GM23338 (cell line): ENCODE data around the gene UBN2. TPM values are rescaled to one million over a fixed set of nuclear protein-coding genes. Genes with fewer than 3 reads are reported as not detected.

ENCODE experiments used
- ATAC-seq: fragments of 200-7000 bp; cut with Tn5 transposase; 3 replicates; pipeline ENCODE4 v1.9.1; 2020
- DNase-seq: peaks from one replicate; pipeline ENCODE4 v3.0.0-alpha.2; 2015; ENCODE audit warnings: low spot score
- H2AFZ ChIP-seq: fragments of 200-600 bp; sonication (generic); 2 replicates; pipeline ENCODE4 v1.8.0; 2016; ENCODE audit warnings: antibody characterized with exemption, mild to moderate bottlenecking, moderate library complexity
- H3F3A ChIP-seq: fragments of 200-600 bp; sonication (generic); replicated peaks from 2 replicates; pipeline ENCODE4 v1.8.0; 2017; ENCODE audit warnings: antibody characterized with exemption, mixed run types, low read depth
- H3K27ac ChIP-seq: fragments of 200-600 bp; sonication (generic); 2 replicates; pipeline ENCODE4 v1.6.1; 2016; ENCODE audit warnings: low read depth
- H3K27me3 ChIP-seq: fragments of 200-600 bp; sonication (generic); 2 replicates; pipeline ENCODE4 v1.8.0; 2016; ENCODE audit warnings: mild to moderate bottlenecking, mixed run types, moderate library complexity; ENCODE audit not compliant: insufficient read depth
- H3K36me3 ChIP-seq: fragments of 200-600 bp; sonication (generic); 2 replicates; pipeline ENCODE4 v1.8.0; 2016; ENCODE audit warnings: mild to moderate bottlenecking; ENCODE audit not compliant: insufficient read depth
- H3K4me1 ChIP-seq: fragments of 200-600 bp; sonication (generic); 2 replicates; pipeline ENCODE4 v1.8.0; 2016; ENCODE audit warnings: mild to moderate bottlenecking, moderate library complexity; ENCODE audit not compliant: insufficient read depth
- H3K4me2 ChIP-seq: fragments of 200-600 bp; sonication (generic); 2 replicates; pipeline ENCODE4 v1.7.1; 2017; ENCODE audit warnings: mixed run types
- H3K4me3 ChIP-seq: fragments of 200-600 bp; sonication (generic); 2 replicates; pipeline ENCODE4 v1.6.1; 2016; ENCODE audit warnings: mixed run types
- H3K79me2 ChIP-seq: fragments of 200-600 bp; sonication (generic); replicated peaks from 2 replicates; pipeline ENCODE4 v1.8.0; 2017; ENCODE audit warnings: mild to moderate bottlenecking; ENCODE audit not compliant: insufficient read depth
- H3K9me2 ChIP-seq: fragments of 200-600 bp; sonication (generic); 2 replicates; pipeline ENCODE4 v1.8.0; 2017; ENCODE audit not compliant: insufficient read depth
- H4K20me1 ChIP-seq: fragments of 200-600 bp; sonication (generic); replicated peaks from 2 replicates; pipeline ENCODE4 v1.8.0; 2017; ENCODE audit warnings: mild to moderate bottlenecking; ENCODE audit not compliant: insufficient read depth
- H3K27ac Mint-ChIP-seq: 2 replicates; pipeline ENCODE4 v1.8.0; 2020; ENCODE audit warnings: inconsistent platforms, mild to moderate bottlenecking, moderate library complexity, mixed read lengths
- H3K27me3 Mint-ChIP-seq: 3 replicates; pipeline ENCODE4 v1.8.0; 2022; ENCODE audit warnings: low read depth, mild to moderate bottlenecking, moderate library complexity, mixed read lengths, inconsistent platforms; ENCODE audit not compliant: insufficient read depth, poor library complexity
- H3K36me3 Mint-ChIP-seq: 3 replicates; pipeline ENCODE4 v1.8.0; 2021; ENCODE audit warnings: low read depth, mild to moderate bottlenecking, inconsistent platforms, moderate library complexity, mixed read lengths
- H3K4me1 Mint-ChIP-seq: 3 replicates; pipeline ENCODE4 v1.8.0; 2020; ENCODE audit warnings: mild to moderate bottlenecking, inconsistent platforms, mixed read lengths
- H3K4me3 Mint-ChIP-seq: 3 replicates; pipeline ENCODE4 v1.8.0; 2021; ENCODE audit warnings: moderate library complexity, mild to moderate bottlenecking, inconsistent platforms, mixed read lengths
- H3K9me3 Mint-ChIP-seq: 3 replicates; pipeline ENCODE4 v1.8.0; 2020; ENCODE audit warnings: moderate library complexity, mild to moderate bottlenecking, inconsistent platforms, mixed read lengths
- CREB1 ChIP-seq: fragments of 250-450 bp; sonication (Bioruptor Pico); IDR thresholded peaks from 2 replicates; pipeline ENCODE4 v1.5.0; 2020; ENCODE audit warnings: low read depth, mild to moderate bottlenecking, moderate library complexity
- CTCF ChIP-seq, 2 experiments: fragments of 200-600 bp in 1 of 2; sonication (generic) in 1 of 2; conservative IDR thresholded peaks; 2 replicates each; pipeline versions ENCODE4 v1.5.1 to v1.6.1; 2016 to 2017; ENCODE audit warnings: antibody characterized with exemption in 2 of 2, low read depth in 2 of 2, mild to moderate bottlenecking in 2 of 2, moderate library complexity in 1 of 2
- ETS1 ChIP-seq: IDR thresholded peaks from 2 replicates; pipeline ENCODE4 v1.6.1; 2016; ENCODE audit warnings: antibody characterized with exemption
- EZH2 ChIP-seq: fragments of 200-600 bp; sonication (generic); IDR thresholded peaks from one replicate; pipeline ENCODE4 v1.8.0; 2017; ENCODE audit warnings: antibody characterized with exemption, mild to moderate bottlenecking, low read depth; ENCODE audit not compliant: unreplicated experiment
- EZH2phosphoT487 ChIP-seq: fragments of 200-600 bp; sonication (generic); IDR thresholded peaks from one replicate; pipeline ENCODE4 v1.8.1; 2018; ENCODE audit warnings: antibody characterized with exemption; ENCODE audit not compliant: unreplicated experiment
- NANOG ChIP-seq: IDR thresholded peaks from 2 replicates; pipeline ENCODE4 v1.6.1; 2016; ENCODE audit warnings: antibody characterized with exemption, borderline replicate concordance
- POLR2AphosphoS5 ChIP-seq: IDR thresholded peaks from 2 replicates; pipeline ENCODE4 v1.6.1; 2016; ENCODE audit warnings: antibody characterized with exemption, low read depth
- REST ChIP-seq: IDR thresholded peaks from one replicate; pipeline ENCODE4 v1.6.1; 2018; ENCODE audit warnings: antibody characterized with exemption; ENCODE audit not compliant: unreplicated experiment
- ZNF114 ChIP-seq: fragments of 250-450 bp; sonication (Bioruptor Pico); IDR thresholded peaks from 2 replicates; pipeline ENCODE4 v1.5.0; 2020; ENCODE audit warnings: mild to moderate bottlenecking, moderate library complexity
- ZNF331 ChIP-seq: fragments of 250-450 bp; sonication (Bioruptor Pico); IDR thresholded peaks from 2 replicates; pipeline ENCODE4 v1.5.0; 2020; ENCODE audit warnings: low read depth, mild to moderate bottlenecking, moderate library complexity
- polyA plus RNA-seq: library from polyadenylated mRNA; unstranded; fragments of >200 nt; fragmentation: Nextera tagmentation; extraction: Ambion mirVana; gene quantifications from 2 replicates; pipeline ENCODE4 v1.2.1, GENCODE V29; 2016
- total RNA-seq: library from RNA; depleted of rRNA; stranded (reverse); fragments of >200 nt; shearing (Covaris generic); gene quantifications from 2 replicates; pipeline ENCODE4 v1.2.3, GENCODE V29; 2014

Gene UBN2
- total and polyA plus RNA-seq, 2 experiments from 2014 or later = 18.5 to 26.6 TPM

DNA sequence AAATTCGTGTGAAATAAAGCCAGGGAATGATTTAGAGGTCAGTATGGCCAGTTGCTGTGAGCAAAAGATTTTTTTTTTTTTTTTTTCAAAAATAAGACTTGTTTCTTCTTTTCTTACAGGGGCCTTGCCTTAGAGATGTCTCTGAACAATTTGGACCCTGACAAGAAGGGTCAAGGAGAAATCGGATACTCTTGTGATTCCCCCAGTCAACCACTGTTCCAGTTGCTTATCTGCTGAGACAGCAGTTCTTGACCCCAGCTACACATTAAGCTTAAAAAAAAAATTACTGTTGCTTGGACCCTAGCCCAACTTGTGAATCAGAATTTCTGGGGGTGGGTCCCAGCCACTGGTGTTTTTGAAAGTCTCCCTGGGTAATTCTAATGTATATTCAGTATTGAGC is 98.1 kb downstream of the UBN2 start (continued):
- TF ChIP-seq ETS1 = no peak
- TF ChIP-seq EZH2phosphoT487 = no peak
- no peak for TF ChIP-seq NANOG
- no peak for TF ChIP-seq ZNF331
- TF ChIP-seq REST = no peak

- H4K20me1 ChIP-seq = no peaks in the 10 kb centered on the region
- no peak for ATAC-seq
- no peak for TF ChIP-seq NANOG
- TF ChIP-seq EZH2 = no peak
- no peak for TF ChIP-seq CTCF (conservative IDR thresholded peaks at IDR 0.05; ENCODE audit: low read depth in 2 of 2)
- TF ChIP-seq CREB1 (CRISPR knock-in tag) = no peak
- TF ChIP-seq ZNF114 (CRISPR knock-in tag) = no peak
- TF ChIP-seq EZH2phosphoT487 = no peak
- no peak for TF ChIP-seq REST
- no peak for TF ChIP-seq ETS1
- TF ChIP-seq ZNF331 = no peak
- TF ChIP-seq POLR2AphosphoS5 = no peak
These were observed 99.4 kb downstream of the UBN2 start for GRCh38 chr7:139330333-139331030.

More at GRCh38 chr7:139330333-139331030, 99.4 kb downstream of the UBN2 start:
- Histone ChIP-seq H3K27me3 (no peaks in the 10 kb centered on the region), H3K9me2 (no peaks in the 10 kb centered on the region), H3K27ac (no peak overlapping the region), H2AFZ (no peak overlapping the region), H3K4me3 (no peak overlapping the region), H3K36me3 (no peaks in the 10 kb centered on the region), H3K4me2 (no peak overlapping the region), H3F3A (no peaks in the 10 kb centered on the region), H3K4me1 (no peaks in the 10 kb centered on the region), H3K79me2 (no peaks in the 10 kb centered on the region)
- H3K27ac Mint-ChIP-seq = no peak overlapping the region
- DNase-seq = no peak
- no peak overlapping the region for H3K4me3 Mint-ChIP-seq
- no peaks in the 10 kb centered on the region for H3K4me1 Mint-ChIP-seq
- H3K27me3 Mint-ChIP-seq = no peaks in the 10 kb centered on the region
- H3K9me3 Mint-ChIP-seq = no peaks in the 10 kb centered on the region
- no peaks in the 10 kb centered on the region for H3K36me3 Mint-ChIP-seq
